ENCODE results near the gene ARHGEF1. TPM values are rescaled to one million over a fixed set of nuclear protein-coding genes. Genes with fewer than 3 reads are reported as not detected.

The ARHGEF1 gene
- total RNA-seq, 1 donor from 2014 or later: 113 TPM

DNA sequence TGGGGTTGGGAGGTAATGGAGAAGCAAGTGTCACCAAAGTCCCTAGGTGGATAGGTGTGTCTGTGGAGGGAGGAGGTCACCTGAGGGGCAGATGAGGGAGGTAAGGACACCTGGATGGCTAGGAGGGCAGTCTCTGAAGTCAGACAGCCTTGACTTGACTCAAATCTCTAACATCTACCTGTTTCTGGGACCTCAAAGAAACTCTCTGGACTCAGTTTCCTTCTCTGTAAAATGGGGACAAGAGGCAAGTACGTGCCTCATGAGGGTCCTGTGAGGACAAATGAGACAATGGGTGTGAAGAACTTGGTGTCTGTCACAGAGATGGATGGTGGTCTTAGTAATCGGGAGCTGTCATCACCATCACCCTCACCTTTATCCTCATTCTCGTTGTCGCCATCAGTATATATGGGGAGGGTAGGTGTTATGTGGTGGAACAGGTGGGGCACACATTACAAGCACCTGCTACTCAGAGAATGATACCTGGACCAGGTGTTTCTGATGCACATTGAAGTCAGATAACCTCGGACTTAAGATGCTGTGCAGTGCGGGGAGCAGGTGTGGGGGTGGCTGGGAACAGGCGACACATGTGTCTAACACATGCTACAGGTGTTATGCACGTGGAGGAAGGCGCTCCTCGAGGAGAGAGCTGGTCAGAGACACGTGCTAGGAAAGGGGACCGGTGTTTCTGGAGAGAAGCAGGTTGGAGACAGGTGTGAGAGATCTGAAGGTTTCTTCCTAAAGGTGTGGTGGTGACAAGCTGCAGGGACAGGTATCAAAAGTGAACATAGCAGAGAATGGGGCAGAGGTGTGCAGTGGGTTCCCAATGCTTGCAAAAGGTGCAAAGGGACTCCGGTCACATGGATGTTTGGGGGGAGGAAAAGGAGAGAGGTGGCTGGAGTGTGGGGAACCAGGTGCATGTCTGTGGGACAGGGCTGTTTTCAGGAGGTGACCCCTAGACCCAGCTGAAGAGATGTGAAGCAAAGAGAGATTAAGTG, 41.5 kb downstream of the ARHGEF1 start:
- H3K36me3 Mint-ChIP-seq (ENCODE audit: low read depth, unreplicated experiment): peaks cover 13% of the 10 kb centered on the region
- no peak overlapping the region for H3K4me3 Mint-ChIP-seq (ENCODE audit: unreplicated experiment)
- no peaks in the 10 kb centered on the region for H3K9me3 Mint-ChIP-seq (ENCODE audit: unreplicated experiment)
- H3K27ac Mint-ChIP-seq (ENCODE audit: unreplicated experiment): no peak overlapping the region
- no peak for DNase-seq (ENCODE audit: low spot score)
- peaks cover 19% of the 10 kb centered on the region for H3K27me3 Mint-ChIP-seq (ENCODE audit: unreplicated experiment)
- TF ChIP-seq, protein P1, sequence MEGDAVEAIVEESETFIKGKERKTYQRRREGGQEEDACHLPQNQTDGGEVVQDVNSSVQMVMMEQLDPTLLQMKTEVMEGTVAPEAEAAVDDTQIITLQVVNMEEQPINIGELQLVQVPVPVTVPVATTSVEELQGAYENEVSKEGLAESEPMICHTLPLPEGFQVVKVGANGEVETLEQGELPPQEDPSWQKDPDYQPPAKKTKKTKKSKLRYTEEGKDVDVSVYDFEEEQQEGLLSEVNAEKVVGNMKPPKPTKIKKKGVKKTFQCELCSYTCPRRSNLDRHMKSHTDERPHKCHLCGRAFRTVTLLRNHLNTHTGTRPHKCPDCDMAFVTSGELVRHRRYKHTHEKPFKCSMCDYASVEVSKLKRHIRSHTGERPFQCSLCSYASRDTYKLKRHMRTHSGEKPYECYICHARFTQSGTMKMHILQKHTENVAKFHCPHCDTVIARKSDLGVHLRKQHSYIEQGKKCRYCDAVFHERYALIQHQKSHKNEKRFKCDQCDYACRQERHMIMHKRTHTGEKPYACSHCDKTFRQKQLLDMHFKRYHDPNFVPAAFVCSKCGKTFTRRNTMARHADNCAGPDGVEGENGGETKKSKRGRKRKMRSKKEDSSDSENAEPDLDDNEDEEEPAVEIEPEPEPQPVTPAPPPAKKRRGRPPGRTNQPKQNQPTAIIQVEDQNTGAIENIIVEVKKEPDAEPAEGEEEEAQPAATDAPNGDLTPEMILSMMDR (IDR thresholded peaks at IDR 0.05; ENCODE audit: unreplicated experiment): no peak
- peaks cover 20% of the 10 kb centered on the region for H3K4me1 Mint-ChIP-seq (ENCODE audit: unreplicated experiment)

DNA sequence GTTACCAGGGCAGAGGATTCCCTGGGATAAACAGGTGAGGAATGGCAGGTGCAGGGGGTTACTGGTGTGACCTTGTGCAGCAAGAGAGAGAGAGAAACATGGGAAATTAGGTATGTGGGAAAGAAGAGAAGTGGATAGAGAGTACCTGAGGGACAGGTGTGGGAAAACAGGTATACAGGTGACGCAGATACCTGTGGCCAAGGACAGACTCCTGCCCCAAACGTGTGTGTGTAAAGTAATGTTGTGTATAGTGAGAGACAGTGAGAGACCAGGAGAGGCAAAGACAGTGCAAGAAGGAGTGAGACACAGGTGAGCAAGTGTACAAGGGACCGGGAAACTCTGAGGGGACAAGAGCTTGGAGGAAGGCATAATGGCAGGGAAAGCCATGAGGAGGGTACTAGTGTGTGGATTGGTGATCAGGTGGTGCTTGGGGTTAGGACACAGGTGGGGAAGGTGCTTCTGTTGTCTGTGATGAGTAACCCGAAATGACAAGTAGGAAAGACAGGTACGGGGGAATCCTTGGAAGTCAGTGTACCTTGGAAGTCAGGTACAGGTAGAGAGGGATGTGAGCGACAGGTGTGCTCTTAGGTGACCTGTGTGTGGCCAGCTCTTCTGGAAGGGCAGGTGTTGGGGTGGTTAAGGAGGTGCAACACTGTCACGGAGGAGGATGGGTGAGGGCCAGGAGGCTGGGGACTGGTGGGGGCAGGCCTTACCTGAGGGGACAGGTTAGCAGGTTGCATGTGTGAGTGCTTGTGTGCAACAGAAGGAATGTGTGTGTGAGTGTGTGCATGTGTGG, 42.4 kb downstream of the ARHGEF1 start:
- Mint-ChIP-seq H3K9me3 (ENCODE audit: unreplicated experiment) (no peaks in the 10 kb centered on the region), H3K27me3 (ENCODE audit: unreplicated experiment) (peaks cover 28% of the 10 kb centered on the region), H3K4me1 (ENCODE audit: unreplicated experiment) (peaks cover 20% of the 10 kb centered on the region), H3K4me3 (ENCODE audit: unreplicated experiment) (no peak overlapping the region), H3K36me3 (ENCODE audit: low read depth, unreplicated experiment) (peaks cover 13% of the 10 kb centered on the region), H3K27ac (ENCODE audit: unreplicated experiment) (no peak overlapping the region)
- TF ChIP-seq, protein P1 (IDR thresholded peaks at IDR 0.05; ENCODE audit: unreplicated experiment): no peak
- DNase-seq (ENCODE audit: low spot score): no peak

DNA sequence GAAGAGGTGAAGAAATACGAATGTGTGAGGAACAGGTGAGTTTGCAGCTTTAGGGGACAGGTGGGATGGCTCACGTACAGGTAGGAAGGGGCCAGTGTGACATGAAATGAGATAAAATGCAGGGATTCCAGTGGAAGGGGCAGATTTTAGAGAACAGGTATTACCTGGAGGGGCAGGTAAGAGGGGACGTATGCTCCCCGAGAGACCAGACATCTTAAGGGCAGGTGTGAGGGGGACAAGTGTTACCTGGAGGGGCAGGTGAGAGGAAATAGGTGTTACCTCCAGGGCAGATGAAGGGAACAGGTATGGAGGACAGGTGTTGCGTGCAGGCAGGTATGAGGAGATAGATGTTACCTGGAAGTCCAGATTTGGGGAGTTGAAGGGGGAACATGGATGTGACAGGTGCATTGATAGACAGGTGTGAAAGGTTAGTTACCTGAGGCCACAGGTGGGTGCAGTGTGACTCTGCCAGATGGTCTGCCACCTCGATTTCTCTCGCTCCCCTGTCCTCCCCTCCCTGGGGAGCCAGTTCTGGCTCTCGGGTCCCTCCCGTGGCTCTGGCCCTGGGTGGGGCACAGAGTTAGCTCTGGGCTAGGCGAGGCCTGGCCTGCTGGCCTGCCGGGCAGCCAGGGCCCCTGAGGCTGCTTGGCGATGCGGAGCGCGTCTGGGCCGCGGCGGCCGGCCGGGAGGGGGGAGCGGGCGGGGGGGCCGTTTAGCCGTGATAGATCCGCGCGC, 43.2 kb downstream of the ARHGEF1 start:
- Mint-ChIP-seq H3K27ac (ENCODE audit: unreplicated experiment) (no peak overlapping the region), H3K27me3 (ENCODE audit: unreplicated experiment) (peaks cover 31% of the 10 kb centered on the region), H3K36me3 (ENCODE audit: low read depth, unreplicated experiment) (peaks cover 13% of the 10 kb centered on the region), H3K4me3 (ENCODE audit: unreplicated experiment) (no peak overlapping the region), H3K4me1 (ENCODE audit: unreplicated experiment) (peaks cover 19% of the 10 kb centered on the region), H3K9me3 (ENCODE audit: unreplicated experiment) (no peaks in the 10 kb centered on the region)
- no peak for DNase-seq (ENCODE audit: low spot score)
- TF ChIP-seq, protein P1 (IDR thresholded peaks at IDR 0.05; ENCODE audit: unreplicated experiment): no peak

DNA sequence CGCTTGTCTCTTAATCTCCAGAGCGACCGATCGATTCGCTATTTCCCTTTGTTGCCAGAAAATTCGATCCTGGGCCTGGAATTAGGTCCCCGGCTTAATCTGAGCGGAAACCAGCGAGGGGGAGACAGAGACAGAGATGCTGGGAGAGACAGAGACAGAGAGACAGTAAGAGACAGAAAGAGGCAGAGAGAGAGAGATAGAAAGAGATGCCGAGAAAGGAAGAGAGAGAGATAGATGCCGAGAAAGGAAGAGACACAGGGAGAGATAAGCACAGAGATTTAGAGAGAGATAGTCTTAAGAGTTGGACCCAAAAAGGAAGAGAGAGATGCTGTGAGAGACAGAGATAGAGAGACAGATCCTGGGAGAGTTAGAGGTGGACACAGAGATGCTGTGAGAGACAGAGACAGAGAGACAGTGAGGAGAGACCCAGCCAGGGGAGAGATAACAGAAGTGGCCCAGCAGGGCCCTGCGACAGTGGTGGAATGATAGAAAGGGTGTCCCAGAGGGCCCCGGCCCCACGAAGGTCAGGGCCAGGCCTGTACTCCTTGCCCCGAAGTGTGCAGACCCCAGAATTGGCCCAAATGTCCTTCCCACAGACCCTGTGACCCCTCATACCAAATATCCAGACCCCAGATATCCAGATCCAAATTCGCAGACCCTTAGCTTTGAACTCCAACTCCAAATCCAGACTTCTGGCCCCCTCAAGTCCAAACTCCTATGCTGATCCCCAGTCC, 43.9 kb downstream of the ARHGEF1 start:
- no peak for DNase-seq (ENCODE audit: low spot score)
- no peaks in the 10 kb centered on the region for H3K9me3 Mint-ChIP-seq (ENCODE audit: unreplicated experiment)
- H3K4me3 Mint-ChIP-seq (ENCODE audit: unreplicated experiment): no peak overlapping the region
- H3K4me1 Mint-ChIP-seq (ENCODE audit: unreplicated experiment): peaks cover 16% of the 10 kb centered on the region
- H3K27me3 Mint-ChIP-seq (ENCODE audit: unreplicated experiment): peaks cover 31% of the 10 kb centered on the region
- TF ChIP-seq, protein P1 (IDR thresholded peaks at IDR 0.05; ENCODE audit: unreplicated experiment): no peak
- peaks cover 10% of the 10 kb centered on the region for H3K36me3 Mint-ChIP-seq (ENCODE audit: low read depth, unreplicated experiment)
- no peak overlapping the region for H3K27ac Mint-ChIP-seq (ENCODE audit: unreplicated experiment)

Measured in endothelial cell (in vitro differentiated cells).